ENCODE measurements around the gene ZCRB1.

Gene ZCRB1

GRCh38 chr12:42282294-42282693 is 43.6 kb downstream of the ZCRB1 start:
- no peak overlapping the region for H3K9ac ChIP-seq (ENCODE audit: low read length)
- H3F3A ChIP-seq (ENCODE audit: insufficient read depth, low read length): no peaks in the 10 kb centered on the region
- H3K4me3 ChIP-seq (ENCODE audit: low read length): no peak overlapping the region
- H2AFZ ChIP-seq (ENCODE audit: low read length): no peak overlapping the region
- no peaks in the 10 kb centered on the region for H3K9me3 ChIP-seq (replicated peaks; ENCODE audit: insufficient read depth, low read length)
- no peaks in the 10 kb centered on the region for H3K9me2 ChIP-seq (replicated peaks; ENCODE audit: insufficient read depth, low read length)
- no peak for TF ChIP-seq EZH2phosphoT487 (IDR thresholded peaks at IDR 0.05; ENCODE audit: low read length)
- TF ChIP-seq EZH2 (optimal IDR thresholded peaks at IDR 0.05; ENCODE audit: low read depth, low read length): no peak
- TF ChIP-seq CTCF (IDR thresholded peaks at IDR 0.05; ENCODE audit: low read length): no peak
- H4K20me1 ChIP-seq (ENCODE audit: insufficient read depth, low read length): no peaks in the 10 kb centered on the region
- H3K27ac ChIP-seq (ENCODE audit: low read length): no peak overlapping the region
- DNase-seq: no peak
- no peaks in the 10 kb centered on the region for H3K27me3 ChIP-seq (replicated peaks; ENCODE audit: insufficient read depth, low read length)
- H3K79me2 ChIP-seq (ENCODE audit: low read length): no peaks in the 10 kb centered on the region
- H3K36me3 ChIP-seq (replicated peaks; ENCODE audit: insufficient read depth, low read length): no peaks in the 10 kb centered on the region
- no peak overlapping the region for H3K4me2 ChIP-seq (ENCODE audit: low read depth, low read length)
- H3K4me1 ChIP-seq (ENCODE audit: low read length): no peaks in the 10 kb centered on the region

- Histone ChIP-seq H2AFZ (ENCODE audit: low read length) (no peak overlapping the region), H3K4me3 (ENCODE audit: low read length) (no peak overlapping the region), H4K20me1 (ENCODE audit: insufficient read depth, low read length) (no peaks in the 10 kb centered on the region), H3K9ac (ENCODE audit: low read length) (no peak overlapping the region), H3K4me2 (ENCODE audit: low read depth, low read length) (no peak overlapping the region), H3K79me2 (ENCODE audit: low read length) (no peaks in the 10 kb centered on the region), H3K27ac (ENCODE audit: low read length) (no peak overlapping the region), H3K9me2 (replicated peaks; ENCODE audit: insufficient read depth, low read length) (no peaks in the 10 kb centered on the region), H3K36me3 (replicated peaks; ENCODE audit: insufficient read depth, low read length) (no peaks in the 10 kb centered on the region), H3K27me3 (replicated peaks; ENCODE audit: insufficient read depth, low read length) (no peaks in the 10 kb centered on the region), H3K9me3 (replicated peaks; ENCODE audit: insufficient read depth, low read length) (no peaks in the 10 kb centered on the region), H3K4me1 (ENCODE audit: low read length) (no peaks in the 10 kb centered on the region), H3F3A (ENCODE audit: insufficient read depth, low read length) (no peaks in the 10 kb centered on the region)
- no peak for DNase-seq
- no peak for TF ChIP-seq EZH2phosphoT487 (IDR thresholded peaks at IDR 0.05; ENCODE audit: low read length)
Observed at GRCh38 chr12:42281844-42282243, 44.0 kb downstream of the ZCRB1 start.

GRCh38 chr12:42281278-42281677 is 44.6 kb downstream of the ZCRB1 start:
- no peaks in the 10 kb centered on the region for H4K20me1 ChIP-seq (ENCODE audit: insufficient read depth, low read length)
- no peaks in the 10 kb centered on the region for H3F3A ChIP-seq (ENCODE audit: insufficient read depth, low read length)
- H3K9me3 ChIP-seq (replicated peaks; ENCODE audit: insufficient read depth, low read length): no peaks in the 10 kb centered on the region
- no peak for DNase-seq
- TF ChIP-seq CTCF (IDR thresholded peaks at IDR 0.05; ENCODE audit: low read length) (no peak), EZH2 (optimal IDR thresholded peaks at IDR 0.05; ENCODE audit: low read depth, low read length) (no peak), EZH2phosphoT487 (IDR thresholded peaks at IDR 0.05; ENCODE audit: low read length) (no peak)
- H3K4me3 ChIP-seq (ENCODE audit: low read length): no peak overlapping the region
- no peak overlapping the region for H3K27ac ChIP-seq (ENCODE audit: low read length)
- no peaks in the 10 kb centered on the region for H3K79me2 ChIP-seq (ENCODE audit: low read length)
- no peaks in the 10 kb centered on the region for H3K9me2 ChIP-seq (replicated peaks; ENCODE audit: insufficient read depth, low read length)
- no peak overlapping the region for H2AFZ ChIP-seq (ENCODE audit: low read length)
- H3K4me1 ChIP-seq (ENCODE audit: low read length): no peaks in the 10 kb centered on the region
- H3K9ac ChIP-seq (ENCODE audit: low read length): no peak overlapping the region
- H3K4me2 ChIP-seq (ENCODE audit: low read depth, low read length): no peak overlapping the region
- no peaks in the 10 kb centered on the region for H3K27me3 ChIP-seq (replicated peaks; ENCODE audit: insufficient read depth, low read length)
- H3K36me3 ChIP-seq (replicated peaks; ENCODE audit: insufficient read depth, low read length): no peaks in the 10 kb centered on the region

GRCh38 chr12:42278128-42278510 is 47.8 kb downstream of the ZCRB1 start:
- Histone ChIP-seq H4K20me1 (ENCODE audit: insufficient read depth, low read length) (no peaks in the 10 kb centered on the region), H3K4me1 (ENCODE audit: low read length) (no peaks in the 10 kb centered on the region), H3K4me3 (ENCODE audit: low read length) (no peak overlapping the region), H3K27ac (ENCODE audit: low read length) (no peak overlapping the region), H2AFZ (ENCODE audit: low read length) (no peak overlapping the region), H3K79me2 (ENCODE audit: low read length) (no peaks in the 10 kb centered on the region), H3K9me2 (replicated peaks; ENCODE audit: insufficient read depth, low read length) (no peaks in the 10 kb centered on the region), H3K9ac (ENCODE audit: low read length) (no peak overlapping the region), H3K36me3 (replicated peaks; ENCODE audit: insufficient read depth, low read length) (no peaks in the 10 kb centered on the region), H3K27me3 (replicated peaks; ENCODE audit: insufficient read depth, low read length) (no peaks in the 10 kb centered on the region), H3F3A (ENCODE audit: insufficient read depth, low read length) (no peaks in the 10 kb centered on the region), H3K9me3 (replicated peaks; ENCODE audit: insufficient read depth, low read length) (no peaks in the 10 kb centered on the region), H3K4me2 (ENCODE audit: low read depth, low read length) (no peak overlapping the region)
- TF ChIP-seq EZH2phosphoT487 (IDR thresholded peaks at IDR 0.05; ENCODE audit: low read length) (no peak), EZH2 (optimal IDR thresholded peaks at IDR 0.05; ENCODE audit: low read depth, low read length) (no peak), CTCF (IDR thresholded peaks at IDR 0.05; ENCODE audit: low read length) (no peak)
- no peak for DNase-seq
